HS-5 (cell line): Measurements from ENCODE around the gene PHF2.

Source experiments
- DNase-seq: peaks from one replicate; pipeline ENCODE4 v3.0.0-alpha.2; 2012; ENCODE audit warnings: low read depth

Gene PHF2

DNA sequence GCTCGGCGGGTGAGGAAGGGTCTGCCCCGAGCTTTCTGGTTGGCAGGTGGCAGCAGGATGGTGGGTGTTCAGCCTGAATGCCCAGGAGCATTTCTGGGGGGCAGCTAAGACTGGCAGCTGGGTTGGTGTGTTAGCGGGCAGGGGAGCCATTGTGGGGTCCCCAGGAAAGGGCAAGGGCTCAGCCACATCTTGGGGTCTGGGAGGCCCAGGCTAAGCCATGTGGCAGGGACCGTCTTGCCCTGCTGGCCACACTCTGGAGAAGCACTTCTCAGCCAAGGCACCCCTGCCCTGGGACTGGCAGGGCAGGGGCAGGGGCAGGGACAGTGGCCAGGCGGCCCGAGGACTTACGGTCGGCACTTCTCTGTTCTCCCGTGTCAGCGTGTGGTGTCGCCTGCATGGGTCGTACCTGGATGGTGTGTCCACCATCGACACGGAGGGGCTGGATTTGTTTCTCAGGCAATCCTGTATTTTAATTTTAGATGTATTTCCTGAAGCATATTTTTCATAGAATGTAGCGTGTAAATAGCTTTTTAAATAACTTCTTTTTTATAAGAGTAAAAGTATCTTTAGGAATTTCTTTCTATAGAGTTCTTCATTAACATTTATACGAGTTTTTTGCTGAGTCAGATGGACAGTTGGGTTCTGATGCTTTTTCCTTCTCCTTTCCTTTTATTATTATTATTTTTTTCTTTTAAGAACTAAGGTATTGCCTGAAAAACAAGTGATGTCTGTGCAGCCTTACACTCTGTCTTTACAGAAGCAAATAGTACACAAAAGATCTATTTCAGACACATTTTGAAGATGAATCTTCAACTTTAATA lies 102.0 kb downstream of the PHF2 start:
- DNase-seq: no peak

DNA sequence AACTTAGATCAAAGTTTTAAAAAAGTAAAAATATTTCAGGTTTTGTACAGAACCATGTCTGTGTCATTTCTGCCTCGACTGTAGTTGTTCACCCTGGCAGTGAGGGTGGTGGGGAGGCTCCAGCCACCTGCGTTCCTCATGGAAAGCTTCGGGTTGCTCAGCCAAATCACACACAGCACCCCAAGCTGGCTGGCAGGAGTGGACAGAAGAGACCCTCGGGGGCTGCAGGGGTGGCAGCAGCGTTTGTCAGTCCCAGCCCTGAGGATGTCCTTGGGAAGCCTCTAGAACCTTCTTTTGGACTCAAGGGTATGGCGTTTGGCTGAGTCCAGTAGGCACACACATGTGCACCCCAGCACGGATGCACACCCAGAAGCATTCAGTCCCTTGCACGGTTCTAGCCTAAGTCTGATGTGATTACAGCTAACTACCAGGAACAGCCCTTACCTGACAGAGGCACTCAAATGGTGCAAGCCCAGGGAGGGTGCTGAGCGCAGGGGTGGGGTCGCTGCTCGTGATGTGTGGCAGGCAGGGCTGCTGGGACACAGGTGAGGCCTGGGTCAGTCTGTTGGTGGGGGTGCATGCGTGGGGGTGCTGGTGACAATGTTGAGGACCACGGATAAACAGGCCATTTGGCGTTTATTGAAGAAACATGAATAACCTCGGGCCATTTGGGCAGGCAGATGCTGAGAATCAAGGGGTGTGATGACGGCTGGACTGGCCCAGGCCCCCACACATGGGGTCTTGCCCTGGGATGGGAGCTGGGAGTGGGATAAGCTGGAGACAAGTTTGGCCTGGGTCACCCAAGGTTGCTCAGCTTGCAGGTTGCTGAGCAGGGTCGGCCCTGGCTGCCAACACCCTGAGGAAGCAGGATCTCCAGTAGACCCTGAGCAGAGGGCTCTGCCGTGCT lies 103.4 kb downstream of the PHF2 start:
- DNase-seq: no peak

DNA sequence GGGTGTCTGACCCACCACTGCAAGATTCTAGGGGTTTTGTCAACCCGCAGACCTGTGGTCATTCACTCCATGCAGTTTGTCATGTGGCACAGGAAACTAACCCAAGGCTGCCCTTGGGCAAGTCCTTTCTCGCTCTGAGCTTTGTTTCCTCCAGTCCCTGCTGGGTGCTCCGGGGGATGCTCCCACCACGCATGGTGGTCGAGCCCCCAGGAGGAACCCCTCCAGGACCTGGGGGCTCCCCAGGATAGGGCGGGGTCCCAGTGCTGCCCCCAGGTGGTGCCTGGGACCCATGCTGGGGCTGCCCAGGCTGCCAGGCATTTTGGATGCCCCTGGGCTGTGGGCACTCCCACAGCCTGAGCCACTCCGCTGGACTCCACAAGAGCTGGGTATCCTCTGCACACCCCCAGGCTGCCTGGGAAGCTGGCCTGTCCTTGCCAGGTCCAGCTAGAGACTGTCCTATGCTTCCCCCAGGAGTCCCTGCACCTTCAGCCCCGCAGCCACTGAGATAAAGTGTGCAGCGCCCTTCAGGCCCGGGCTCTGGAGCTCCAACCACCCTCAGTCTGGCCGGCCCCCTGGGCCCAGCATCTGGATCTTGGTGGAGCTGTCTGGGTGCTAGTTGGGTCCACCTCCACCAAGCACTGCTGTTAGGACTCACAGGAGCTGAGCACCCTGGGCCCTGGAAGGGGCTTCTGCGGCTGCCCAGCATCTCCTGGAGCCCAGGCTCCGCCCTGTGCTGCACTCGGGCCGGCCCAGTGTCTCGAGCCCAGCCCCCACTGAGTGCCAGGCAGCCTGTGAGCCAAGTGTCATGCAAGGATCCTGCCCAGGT lies 104.3 kb downstream of the PHF2 start:
- DNase-seq: no peak

DNA sequence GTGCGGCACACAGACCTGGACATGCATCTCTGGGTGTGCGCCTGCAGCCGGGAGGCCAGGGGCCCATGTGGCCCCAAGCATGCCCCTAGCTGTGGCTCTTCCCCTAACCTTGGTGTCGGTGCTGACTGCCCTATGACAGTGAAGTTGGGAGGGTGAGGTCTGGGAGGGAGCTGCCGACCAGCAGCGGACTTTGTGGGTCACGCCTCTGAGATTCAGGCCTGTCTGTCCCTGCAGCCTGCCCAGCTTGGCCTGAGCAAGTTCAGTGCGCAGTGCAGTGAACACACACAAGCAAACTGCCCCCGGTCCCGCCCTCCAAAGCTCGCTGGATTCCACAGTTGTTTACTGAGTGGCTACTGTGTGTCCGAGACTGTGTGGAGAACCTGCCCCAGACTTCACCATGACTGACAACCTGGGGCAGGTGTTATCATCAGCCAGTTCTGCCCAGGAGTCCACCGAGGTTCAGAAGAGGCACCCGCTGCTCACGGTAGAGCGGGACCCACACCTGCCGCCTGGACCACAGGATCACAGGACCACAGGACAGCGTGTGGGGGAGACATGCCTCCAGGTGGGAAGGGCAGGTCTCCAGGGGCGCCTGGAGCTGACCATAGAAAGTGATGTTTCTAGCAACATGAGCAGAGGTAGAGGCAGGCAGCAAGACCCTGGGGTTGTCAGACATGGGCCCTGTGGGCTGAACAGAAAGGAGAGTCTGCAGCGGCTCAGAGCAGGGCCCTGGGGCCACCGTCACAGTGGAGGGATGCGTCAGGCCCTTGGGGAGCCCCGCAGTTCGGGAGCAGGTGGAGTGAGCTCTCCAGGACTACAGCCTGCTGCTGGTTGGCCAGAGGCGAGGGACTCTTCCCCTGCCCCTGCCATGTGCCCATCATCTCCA lies 105.1 kb downstream of the PHF2 start:
- no peak for DNase-seq

DNA sequence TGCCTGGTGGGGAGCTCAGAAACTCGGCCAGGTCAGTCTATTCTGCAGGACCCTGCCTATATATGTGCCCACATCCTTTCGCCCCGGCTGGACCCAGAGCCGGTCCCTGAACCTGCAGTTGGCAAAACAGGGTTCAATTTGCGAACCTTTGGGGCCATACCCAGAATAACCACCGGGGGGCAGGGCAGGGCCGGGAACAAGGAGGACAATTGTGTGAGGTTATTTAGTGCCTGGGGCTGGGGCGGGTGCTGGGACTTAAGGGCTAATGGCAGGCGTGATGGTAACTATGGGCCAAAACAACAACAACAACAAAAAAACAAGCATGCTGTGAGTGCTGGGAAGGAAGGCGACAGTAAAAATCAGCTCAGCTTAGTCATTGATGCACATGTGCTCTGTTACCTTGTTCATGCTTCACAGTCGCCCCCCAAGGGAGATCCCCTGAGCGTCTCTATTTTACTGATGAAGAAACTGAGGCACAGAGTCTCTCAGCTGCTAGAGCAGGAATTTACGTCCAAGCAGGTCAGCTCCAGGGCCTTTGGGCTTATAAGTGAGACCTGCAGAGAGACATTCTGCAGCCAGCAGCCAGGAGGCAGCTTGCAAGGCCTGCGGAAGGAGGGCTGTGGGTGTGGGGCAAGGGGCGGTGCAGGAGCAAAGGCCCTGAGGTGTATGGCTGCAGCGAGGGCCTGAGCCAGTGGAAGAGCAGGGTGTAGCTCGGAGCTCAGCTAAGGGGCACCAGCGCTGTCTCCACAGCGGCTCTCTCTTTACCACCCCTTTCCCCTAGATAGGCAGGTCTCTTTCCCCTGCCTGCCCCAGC lies 106.0 kb downstream of the PHF2 start:
- no peak for DNase-seq

DNA sequence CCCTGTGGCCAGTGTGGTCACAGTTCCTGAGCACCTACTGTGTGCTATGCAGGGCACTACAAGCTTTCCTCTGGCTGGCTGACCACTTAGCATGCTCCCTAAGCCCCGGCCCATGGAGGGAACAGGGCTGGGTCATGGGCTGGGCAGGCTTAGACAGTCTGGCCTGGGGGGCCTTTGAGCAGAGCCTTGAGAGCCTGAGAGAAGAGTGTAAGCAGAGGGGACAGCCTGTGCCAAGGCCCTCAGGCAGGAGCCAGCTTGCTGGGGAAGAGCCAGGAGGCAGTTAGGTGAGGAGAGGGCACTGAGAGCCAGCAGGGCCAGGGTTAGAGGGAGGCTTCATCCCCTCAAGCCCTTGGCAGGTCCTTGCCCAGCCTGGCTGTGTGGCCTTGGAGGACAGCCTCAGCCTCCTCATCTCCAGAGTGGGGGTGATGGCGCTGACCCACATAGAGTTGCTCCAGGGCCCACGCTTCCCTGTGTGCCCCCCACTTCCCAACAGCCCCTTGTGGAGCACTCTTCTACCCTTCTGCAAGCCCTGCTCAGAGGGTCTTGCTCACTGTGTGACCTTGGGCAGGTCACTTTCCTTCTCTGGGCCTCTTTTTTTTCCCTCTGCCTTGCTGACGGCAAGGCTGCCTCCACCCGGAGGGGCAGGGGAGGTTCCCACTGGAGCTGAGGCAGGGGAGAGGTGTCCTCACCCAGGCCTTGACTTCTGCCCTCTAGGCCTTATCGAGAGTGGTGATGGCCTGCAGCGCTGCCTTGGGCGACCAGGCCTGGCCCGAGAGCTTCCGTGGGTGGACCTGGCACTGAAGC lies 107.1 kb downstream of the PHF2 start:
- DNase-seq: no peak

DNA sequence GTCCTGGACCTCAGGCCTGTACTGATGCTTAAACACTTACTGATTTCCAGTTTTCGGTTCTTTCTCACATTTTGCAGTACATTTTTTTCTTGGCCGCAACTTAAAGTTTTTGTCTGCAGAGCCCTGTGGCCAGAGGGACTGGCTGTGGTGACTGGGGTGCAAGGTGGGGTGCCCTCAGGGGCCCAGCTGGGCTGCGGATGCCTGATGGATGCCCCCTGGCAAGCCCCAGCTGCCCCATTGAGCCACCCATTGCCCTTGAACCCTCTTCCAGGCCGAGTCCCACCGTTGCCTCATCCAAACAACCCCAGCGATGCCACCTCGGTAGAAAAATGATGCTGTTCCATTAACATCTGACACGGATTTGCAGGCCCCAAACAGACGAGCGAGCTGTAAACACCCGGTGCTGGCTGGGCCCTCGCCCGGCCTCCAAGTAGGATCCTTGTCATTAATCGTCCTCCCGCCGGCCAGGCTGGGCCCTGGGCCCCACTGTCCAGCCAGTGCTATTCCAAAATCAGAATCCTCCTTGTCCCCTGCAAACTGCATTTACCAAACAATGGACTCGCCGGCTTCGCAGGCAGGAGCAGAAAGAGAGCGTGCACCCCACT lies 107.9 kb downstream of the PHF2 start:
- no peak for DNase-seq

DNA sequence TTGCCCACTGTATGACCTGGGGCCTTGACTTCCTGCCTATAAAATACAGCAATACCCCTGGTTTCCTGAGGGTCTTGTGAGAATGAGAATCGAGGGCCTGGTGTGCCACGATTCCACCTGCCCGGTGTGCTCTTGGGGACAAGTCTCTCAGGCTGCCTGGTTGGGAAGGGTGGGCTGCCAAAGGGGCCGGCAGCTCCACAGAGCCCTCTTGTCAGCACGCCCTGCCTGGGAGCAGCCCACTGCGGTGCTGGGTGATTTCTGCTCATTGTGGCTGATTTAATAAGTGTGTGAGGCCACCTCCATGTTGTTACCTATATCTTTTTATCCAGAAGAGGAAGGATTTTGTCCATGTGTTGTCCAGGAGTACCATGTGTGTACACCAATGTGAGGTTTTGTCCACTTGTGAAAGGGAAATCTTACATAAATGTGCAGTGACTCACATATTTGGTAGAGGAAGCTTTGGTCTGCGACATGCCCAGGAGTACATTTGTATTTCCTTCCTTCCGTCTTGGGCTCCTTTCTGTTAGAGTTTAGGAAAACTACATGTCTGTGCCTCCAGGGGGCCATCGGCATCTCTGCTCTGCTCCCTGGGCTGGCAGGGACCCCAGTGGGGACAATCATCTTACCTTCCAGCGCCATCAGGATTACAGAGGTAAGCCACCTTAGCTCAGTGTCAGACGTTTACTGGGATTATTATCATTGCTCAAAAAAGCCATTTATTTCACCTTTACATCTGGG lies 108.6 kb downstream of the PHF2 start:
- no peak for DNase-seq

DNA sequence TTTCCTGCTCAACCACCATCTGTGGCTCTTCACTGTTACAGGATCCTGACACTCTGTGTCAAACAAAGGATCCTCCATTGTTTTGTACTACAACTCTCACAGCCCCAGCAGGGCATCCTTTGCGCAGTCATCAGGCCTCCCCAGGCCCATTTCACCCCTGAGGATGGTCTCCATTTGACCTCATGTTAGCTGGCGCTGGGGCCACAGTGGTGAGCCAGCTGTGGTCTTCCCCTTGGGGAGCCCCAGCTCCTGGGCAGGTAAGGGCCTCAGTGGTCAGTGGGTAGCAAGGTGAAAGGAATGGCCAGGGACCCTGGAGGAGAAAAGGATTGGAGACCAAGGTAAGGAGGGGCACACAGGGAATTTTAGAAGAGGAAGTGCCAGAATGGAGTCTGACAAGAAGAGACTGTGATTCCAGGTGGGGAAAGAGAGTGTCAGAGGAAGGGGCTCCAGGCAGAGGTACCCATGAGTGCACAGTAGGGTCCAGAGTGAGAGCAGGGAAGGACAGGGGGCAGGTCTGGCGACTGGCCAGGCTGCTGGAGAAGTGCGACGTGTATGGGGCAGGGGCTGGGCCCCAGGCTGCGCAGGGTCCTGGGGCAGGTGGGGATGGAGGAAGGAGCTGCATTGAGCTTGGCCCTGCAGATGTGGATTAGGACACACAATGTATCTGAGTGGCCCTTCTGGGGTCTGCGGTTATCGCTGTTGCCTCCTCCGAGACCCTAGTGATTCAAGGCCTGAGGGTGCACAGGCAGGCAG lies 109.9 kb downstream of the PHF2 start:
- DNase-seq: no peak

DNA sequence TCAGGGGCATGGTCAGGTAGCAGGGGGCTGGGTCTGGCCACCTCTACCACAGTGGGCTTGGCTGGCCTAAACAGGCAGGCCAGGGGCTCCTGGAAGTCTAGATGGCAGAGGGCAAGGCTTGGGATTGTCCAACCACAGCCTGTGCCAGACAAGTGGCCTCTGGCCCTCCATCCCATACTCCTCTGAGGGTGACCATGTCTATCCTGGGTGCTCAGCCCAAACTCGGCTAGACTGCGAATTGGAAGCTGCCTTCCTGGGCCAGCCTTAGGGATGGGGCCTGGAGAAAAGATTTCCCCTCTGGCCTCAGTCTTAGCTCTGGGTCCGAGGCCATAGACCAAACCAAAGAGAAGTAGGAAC lies 110.5 kb downstream of the PHF2 start:
- no peak for DNase-seq

DNA sequence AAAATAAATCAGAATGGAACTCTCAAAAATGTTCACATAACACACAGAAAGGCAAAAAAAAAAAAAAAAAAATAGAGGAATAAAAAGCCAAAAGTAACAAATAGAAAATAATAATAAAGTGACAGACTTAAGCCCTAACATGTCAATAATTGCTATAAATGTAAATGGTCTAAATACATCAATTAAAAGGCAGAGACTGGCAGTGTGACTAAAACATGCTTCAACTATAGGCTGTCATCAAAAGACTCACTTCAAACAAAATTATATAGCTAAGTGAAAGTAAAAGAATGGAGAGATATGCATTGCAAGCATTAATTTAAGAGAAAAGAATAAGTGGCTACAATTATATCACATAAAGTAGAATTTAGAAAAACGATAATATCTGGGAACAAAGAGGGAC lies 114.2 kb downstream of the PHF2 start:
- no peak for DNase-seq

DNA sequence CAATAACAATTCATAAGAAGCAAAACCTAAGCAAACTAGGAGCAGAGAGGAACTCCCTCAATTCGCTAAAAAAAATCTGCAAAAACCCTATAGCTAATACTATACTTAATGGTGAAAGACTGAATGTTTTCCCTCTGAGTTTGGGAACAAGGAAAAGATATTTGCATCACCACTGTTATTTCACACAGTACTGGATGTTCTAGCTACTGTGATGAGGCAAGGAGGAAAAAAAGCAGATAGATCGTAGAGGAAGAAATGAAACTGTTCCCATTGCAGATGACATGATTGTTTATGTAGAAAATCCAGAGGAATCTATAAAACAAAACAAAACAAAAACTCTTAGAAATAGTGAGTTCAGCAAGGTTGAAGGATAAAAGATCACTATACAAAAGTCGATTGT lies 116.7 kb downstream of the PHF2 start:
- DNase-seq: no peak

DNA sequence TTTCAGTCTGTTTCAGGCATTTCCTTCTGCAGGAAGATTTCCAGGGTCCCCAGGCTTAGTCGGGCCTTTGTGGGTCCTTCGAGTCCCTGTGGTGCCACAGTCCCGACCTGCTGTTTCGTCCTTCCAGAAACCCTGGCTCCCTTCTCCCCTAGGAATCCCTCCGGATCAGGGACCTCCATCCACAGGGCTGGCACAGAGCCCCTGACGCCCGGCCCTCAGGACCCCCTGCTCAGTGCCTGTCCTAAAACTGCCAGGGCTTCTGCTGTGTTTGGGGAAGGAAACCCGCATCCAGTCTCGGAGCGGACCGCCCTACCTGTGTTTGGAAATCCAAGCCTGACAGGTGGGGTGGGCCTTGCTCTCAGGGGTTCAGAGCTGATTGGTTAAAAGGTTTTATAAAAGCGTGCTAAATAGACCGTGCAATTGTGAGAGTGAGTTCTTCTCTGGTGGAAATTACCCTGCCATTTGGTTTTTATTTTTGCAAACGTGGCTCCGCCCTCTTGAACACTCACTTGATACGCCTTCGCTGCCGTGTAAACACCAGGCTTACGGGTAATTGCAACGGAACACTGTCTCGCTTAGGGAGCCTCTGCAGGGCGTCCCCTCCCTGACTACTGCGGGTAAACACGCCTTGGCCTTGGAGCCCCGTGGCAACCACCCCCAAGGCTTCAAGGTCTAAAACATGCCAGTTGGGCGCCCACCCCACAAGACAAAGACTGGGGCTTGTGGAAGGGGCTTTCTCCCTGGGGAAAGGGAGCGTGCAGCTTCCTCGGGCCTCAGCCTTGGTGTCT lies 121.2 kb downstream of the PHF2 start:
- DNase-seq: no peak

DNA sequence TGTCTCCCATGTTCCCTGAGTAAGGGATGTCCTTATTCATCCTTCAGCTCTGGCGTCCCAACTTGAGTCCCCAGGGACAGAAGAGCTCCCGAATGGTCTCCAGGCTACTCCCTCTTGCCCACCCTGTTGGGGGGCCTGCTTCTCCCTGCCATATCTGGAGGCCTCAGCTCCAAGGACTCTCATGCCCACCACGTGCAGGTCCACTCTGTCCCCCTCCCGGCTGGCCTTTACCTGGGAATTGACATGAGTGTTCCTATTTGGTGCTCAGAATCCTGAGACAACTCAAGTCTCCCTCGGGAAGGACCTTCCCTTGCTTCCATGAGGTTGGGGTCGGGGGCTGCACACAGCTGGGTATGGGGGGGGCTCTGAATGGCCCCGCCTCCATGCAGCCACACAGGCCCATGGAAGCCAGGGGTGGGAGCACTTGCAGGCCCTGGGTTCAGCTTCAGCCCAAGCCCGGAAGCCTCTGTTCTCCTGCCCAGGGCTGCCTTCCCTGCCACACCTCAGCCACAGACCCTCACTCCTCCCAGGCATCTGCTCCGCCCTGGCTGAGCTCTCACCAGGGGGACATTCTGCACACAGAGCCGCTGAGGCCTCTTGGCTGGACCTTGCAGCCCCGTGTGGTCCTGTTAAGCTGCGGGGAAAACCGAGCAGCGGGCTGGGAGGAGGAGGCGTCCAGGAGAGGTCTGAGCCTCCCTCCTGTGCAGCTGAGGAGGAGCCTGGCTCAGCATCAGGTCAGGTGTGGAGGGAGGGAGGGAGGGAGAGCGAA lies 121.9 kb downstream of the PHF2 start:
- DNase-seq: no peak

DNA sequence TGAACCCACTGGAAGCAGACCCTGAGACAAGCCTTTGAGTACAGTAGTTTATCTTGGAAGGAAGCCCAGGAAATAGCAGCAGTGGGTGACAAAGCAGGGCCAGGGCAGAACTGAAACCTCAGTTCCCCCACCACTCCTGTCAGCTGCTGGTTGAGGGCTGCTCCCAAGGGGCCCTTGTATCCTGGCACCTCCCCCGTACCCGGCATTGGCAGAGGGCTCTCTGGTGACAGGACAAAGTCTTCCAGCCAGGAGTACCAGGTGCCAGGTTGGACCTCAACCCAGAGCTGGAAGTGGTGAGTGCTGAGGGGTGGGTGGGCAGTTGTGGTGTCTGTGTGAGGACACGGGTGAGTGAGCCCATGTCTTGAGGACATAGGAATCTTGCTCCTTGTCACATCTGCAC lies 123.3 kb downstream of the PHF2 start:
- DNase-seq: no peak

DNA sequence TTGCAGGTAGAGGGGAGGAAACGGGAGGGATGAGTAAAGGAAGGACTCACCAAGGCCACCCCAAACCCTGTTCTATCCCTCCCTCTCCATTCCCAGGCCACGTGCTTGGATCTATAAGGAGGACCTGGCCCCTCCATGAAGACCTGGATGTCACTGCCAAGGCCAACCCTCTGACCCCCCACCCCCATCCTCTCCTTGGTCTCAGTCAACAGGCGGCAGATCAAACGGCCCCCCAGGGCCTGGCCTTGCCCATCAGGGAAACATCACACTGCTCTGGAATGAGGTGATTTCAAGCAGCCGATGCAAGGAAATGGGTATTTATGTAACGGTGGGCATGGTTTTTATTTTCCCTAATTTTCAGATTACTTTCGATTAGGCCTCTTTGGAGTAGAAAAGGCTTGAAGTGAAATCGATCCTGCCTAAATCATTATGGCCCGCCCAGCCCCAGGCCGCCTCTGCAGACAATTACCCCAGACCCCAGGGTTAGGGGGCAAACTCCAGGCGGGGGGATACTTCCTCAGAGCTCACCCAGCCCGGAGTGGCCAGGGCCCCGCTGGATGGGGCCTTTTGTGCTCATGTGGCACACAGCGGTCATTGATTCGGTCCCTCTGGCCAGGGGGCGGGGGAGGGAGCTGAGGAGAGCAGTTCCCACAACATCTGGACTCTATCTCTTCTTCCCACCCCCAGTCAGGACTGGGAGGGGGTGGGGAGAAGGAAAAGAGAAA lies 125.3 kb downstream of the PHF2 start:
- no peak for DNase-seq
